Activated T-helper 1 cell treated with anti-CD3 and anti-CD28 coated beads, Interleukin-2, amount 50 U/mL, for 16 hours (primary cell): ENCODE measurements around the gene ZNF804A.

ENCODE experiments used
- DNase-seq, 2 donors: peaks; one replicate each; pipeline ENCODE4 v3.0.0-alpha.2; 2020; ENCODE audit warnings: low read depth in 1 of 2, low spot score in 1 of 2

The ZNF804A gene

GRCh38 chr2:184598316-184599053 is at the start of gene ZNF804A:
ZNF804A (plus strand) TSS chr2:184598529; CDS start chr2:184598960, 431 bp downstream.
- DNase-seq = no peak

- DNase-seq = no peak
Measured at GRCh38 chr2:184549153-184549552, 49.2 kb upstream of the ZNF804A start.

- no peak for DNase-seq
Measured at GRCh38 chr2:184551626-184552025, 46.7 kb upstream of the ZNF804A start.

GRCh38 chr2:184554736-184555135 is 43.6 kb upstream of the ZNF804A start:
- no peak for DNase-seq

GRCh38 chr2:184555352-184555751 is 43.0 kb upstream of the ZNF804A start:
- DNase-seq = no peak

GRCh38 chr2:184556639-184557038 is 41.7 kb upstream of the ZNF804A start:
- no peak for DNase-seq

- DNase-seq = no peak
Measured at GRCh38 chr2:184558713-184559464, 39.4 kb upstream of the ZNF804A start.

- no peak for DNase-seq
Measured at GRCh38 chr2:184560603-184561002, 37.7 kb upstream of the ZNF804A start.

GRCh38 chr2:184562532-184562931 is 35.8 kb upstream of the ZNF804A start:
- DNase-seq = no peak

- DNase-seq = no peak
Measured at GRCh38 chr2:184564092-184564491, 34.2 kb upstream of the ZNF804A start.

- DNase-seq = no peak
Measured at GRCh38 chr2:184566716-184567115, 31.6 kb upstream of the ZNF804A start.

GRCh38 chr2:184577056-184577455 is 21.3 kb upstream of the ZNF804A start:
- no peak for DNase-seq

- no peak for DNase-seq
Measured at GRCh38 chr2:184577743-184578142, 20.6 kb upstream of the ZNF804A start.

GRCh38 chr2:184579226-184579625 is 19.1 kb upstream of the ZNF804A start:
- no peak for DNase-seq

- DNase-seq = no peak
Measured at GRCh38 chr2:184581391-184581790, 16.9 kb upstream of the ZNF804A start.

- no peak for DNase-seq
Measured at GRCh38 chr2:184589261-184589660, 9.1 kb upstream of the ZNF804A start.

- DNase-seq = no peak
Measured at GRCh38 chr2:184596819-184597411, 1.4 kb upstream of the ZNF804A start.

GRCh38 chr2:184597571-184597991 is 748 bp upstream of the ZNF804A start:
- no peak for DNase-seq

GRCh38 chr2:184598002-184598315 is 370 bp upstream of the ZNF804A start:
- DNase-seq = no peak

- DNase-seq = no peak
Measured at GRCh38 chr2:184599054-184599871, 934 bp downstream of the ZNF804A start.

GRCh38 chr2:184599872-184600222 is 1.5 kb downstream of the ZNF804A start:
- DNase-seq = no peak

- DNase-seq = no peak
Measured at GRCh38 chr2:184602734-184603133, 4.4 kb downstream of the ZNF804A start.
